ENCODE results near the gene PTPN12.

Gene PTPN12

GRCh38 chr7:77553123-77553522, 16.0 kb downstream of the PTPN12 start:
- Histone ChIP-seq H3K79me2 (ENCODE audit: control insufficient read depth, insufficient read depth, low read length, unreplicated experiment) (peaks cover 97% of the 10 kb centered on the region), H3K27ac (ENCODE audit: low read depth, low read length) (peak overlapping the region; percentile 9; the same call in 1 of the 2 replicates), H2AFZ (ENCODE audit: low read length, unreplicated experiment) (no peak overlapping the region), H3K36me3 (ENCODE audit: insufficient read depth, low read length) (0 out of 2 replicates have a peak, but pooled peaks cover 5% of the 10 kb centered on the region), H3K27me3 (ENCODE audit: insufficient read depth, low read length) (no peaks in the 10 kb centered on the region), H3K4me1 (ENCODE audit: control insufficient read depth, insufficient read depth, low read length, unreplicated experiment) (peaks cover 40% of the 10 kb centered on the region), H3K4me3 (ENCODE audit: low read depth, low read length) (no peak overlapping the region)

GRCh38 chr7:77558284-77558967, 21.3 kb downstream of the PTPN12 start:
- peaks cover 95% of the 10 kb centered on the region for H3K79me2 ChIP-seq (ENCODE audit: control insufficient read depth, insufficient read depth, low read length, unreplicated experiment)
- no peaks in the 10 kb centered on the region for H3K36me3 ChIP-seq (ENCODE audit: insufficient read depth, low read length)
- H3K4me1 ChIP-seq (ENCODE audit: control insufficient read depth, insufficient read depth, low read length, unreplicated experiment), result peaks cover 8% of the 10 kb centered on the region
- H3K4me3 ChIP-seq (ENCODE audit: low read depth, low read length), result no peak overlapping the region
- H3K27me3 ChIP-seq (ENCODE audit: insufficient read depth, low read length), result no peaks in the 10 kb centered on the region
- H3K27ac ChIP-seq (ENCODE audit: low read depth, low read length), result no peak overlapping the region
- no peak overlapping the region for H2AFZ ChIP-seq (ENCODE audit: low read length, unreplicated experiment)

GRCh38 chr7:77561352-77561751, 24.3 kb downstream of the PTPN12 start:
- Histone ChIP-seq H3K4me1 (ENCODE audit: control insufficient read depth, insufficient read depth, low read length, unreplicated experiment) (peaks cover 18% of the 10 kb centered on the region), H2AFZ (ENCODE audit: low read length, unreplicated experiment) (no peak overlapping the region), H3K79me2 (ENCODE audit: control insufficient read depth, insufficient read depth, low read length, unreplicated experiment) (peaks cover 93% of the 10 kb centered on the region), H3K4me3 (ENCODE audit: low read depth, low read length) (no peak overlapping the region), H3K27me3 (ENCODE audit: insufficient read depth, low read length) (no peaks in the 10 kb centered on the region), H3K36me3 (ENCODE audit: insufficient read depth, low read length) (no peaks in the 10 kb centered on the region), H3K27ac (ENCODE audit: low read depth, low read length) (no peak overlapping the region)

- Histone ChIP-seq H3K4me1 (ENCODE audit: control insufficient read depth, insufficient read depth, low read length, unreplicated experiment) (peaks cover 19% of the 10 kb centered on the region), H3K79me2 (ENCODE audit: control insufficient read depth, insufficient read depth, low read length, unreplicated experiment) (peaks cover 94% of the 10 kb centered on the region), H2AFZ (ENCODE audit: low read length, unreplicated experiment) (no peak overlapping the region), H3K27me3 (ENCODE audit: insufficient read depth, low read length) (no peaks in the 10 kb centered on the region), H3K4me3 (ENCODE audit: low read depth, low read length) (no peak overlapping the region), H3K36me3 (ENCODE audit: insufficient read depth, low read length) (no peaks in the 10 kb centered on the region), H3K27ac (ENCODE audit: low read depth, low read length) (no peak overlapping the region)
Observed at GRCh38 chr7:77563275-77563674, 26.2 kb downstream of the PTPN12 start.

- peak overlapping the region; percentile 40 for H3K27ac ChIP-seq (ENCODE audit: low read depth, low read length)
- H3K4me3 ChIP-seq (ENCODE audit: low read depth, low read length), result no peak overlapping the region
- H3K36me3 ChIP-seq (ENCODE audit: insufficient read depth, low read length), result peaks cover 2% of the 10 kb centered on the region; the same call in 1 of the 2 replicates
- no peaks in the 10 kb centered on the region for H3K27me3 ChIP-seq (ENCODE audit: insufficient read depth, low read length)
- H3K79me2 ChIP-seq (ENCODE audit: control insufficient read depth, insufficient read depth, low read length, unreplicated experiment), result peaks cover 92% of the 10 kb centered on the region
- no peak overlapping the region for H2AFZ ChIP-seq (ENCODE audit: low read length, unreplicated experiment)
- H3K4me1 ChIP-seq (ENCODE audit: control insufficient read depth, insufficient read depth, low read length, unreplicated experiment), result peaks cover 35% of the 10 kb centered on the region
Observed at GRCh38 chr7:77565917-77566316, 28.8 kb downstream of the PTPN12 start.

- Histone ChIP-seq H3K36me3 (ENCODE audit: insufficient read depth, low read length) (peaks cover 7% of the 10 kb centered on the region), H3K27ac (ENCODE audit: low read depth, low read length) (peak overlapping the region; percentile 40; the same call in 1 of the 2 replicates), H2AFZ (ENCODE audit: low read length, unreplicated experiment) (no peak overlapping the region), H3K79me2 (ENCODE audit: control insufficient read depth, insufficient read depth, low read length, unreplicated experiment) (peaks cover 92% of the 10 kb centered on the region), H3K27me3 (ENCODE audit: insufficient read depth, low read length) (no peaks in the 10 kb centered on the region), H3K4me1 (ENCODE audit: control insufficient read depth, insufficient read depth, low read length, unreplicated experiment) (peaks cover 39% of the 10 kb centered on the region), H3K4me3 (ENCODE audit: low read depth, low read length) (no peak overlapping the region)
Observed at GRCh38 chr7:77566421-77566820, 29.3 kb downstream of the PTPN12 start.

GRCh38 chr7:77569514-77570232, 32.6 kb downstream of the PTPN12 start:
- Histone ChIP-seq H3K36me3 (ENCODE audit: insufficient read depth, low read length) (peaks cover 23% of the 10 kb centered on the region), H3K4me1 (ENCODE audit: control insufficient read depth, insufficient read depth, low read length, unreplicated experiment) (peaks cover 33% of the 10 kb centered on the region), H3K79me2 (ENCODE audit: control insufficient read depth, insufficient read depth, low read length, unreplicated experiment) (peaks cover 95% of the 10 kb centered on the region), H2AFZ (ENCODE audit: low read length, unreplicated experiment) (no peak overlapping the region), H3K4me3 (ENCODE audit: low read depth, low read length) (no peak overlapping the region), H3K27ac (ENCODE audit: low read depth, low read length) (peak overlapping the region; percentile 61), H3K27me3 (ENCODE audit: insufficient read depth, low read length) (no peaks in the 10 kb centered on the region)

- H3K27ac ChIP-seq (ENCODE audit: low read depth, low read length), result peak overlapping the region; percentile 61
- peaks cover 91% of the 10 kb centered on the region for H3K79me2 ChIP-seq (ENCODE audit: control insufficient read depth, insufficient read depth, low read length, unreplicated experiment)
- H3K4me1 ChIP-seq (ENCODE audit: control insufficient read depth, insufficient read depth, low read length, unreplicated experiment), result peaks cover 29% of the 10 kb centered on the region
- no peak overlapping the region for H3K4me3 ChIP-seq (ENCODE audit: low read depth, low read length)
- no peaks in the 10 kb centered on the region for H3K27me3 ChIP-seq (ENCODE audit: insufficient read depth, low read length)
- peaks cover 23% of the 10 kb centered on the region for H3K36me3 ChIP-seq (ENCODE audit: insufficient read depth, low read length)
- no peak overlapping the region for H2AFZ ChIP-seq (ENCODE audit: low read length, unreplicated experiment)
Observed at GRCh38 chr7:77570330-77571011, 33.4 kb downstream of the PTPN12 start.

GRCh38 chr7:77571801-77572200, 34.7 kb downstream of the PTPN12 start:
- no peak overlapping the region for H2AFZ ChIP-seq (ENCODE audit: low read length, unreplicated experiment)
- H3K79me2 ChIP-seq (ENCODE audit: control insufficient read depth, insufficient read depth, low read length, unreplicated experiment), result peaks cover 88% of the 10 kb centered on the region
- no peaks in the 10 kb centered on the region for H3K27me3 ChIP-seq (ENCODE audit: insufficient read depth, low read length)
- H3K27ac ChIP-seq (ENCODE audit: low read depth, low read length), result no peak overlapping the region
- H3K4me1 ChIP-seq (ENCODE audit: control insufficient read depth, insufficient read depth, low read length, unreplicated experiment), result peaks cover 20% of the 10 kb centered on the region
- H3K4me3 ChIP-seq (ENCODE audit: low read depth, low read length), result no peak overlapping the region
- peaks cover 23% of the 10 kb centered on the region for H3K36me3 ChIP-seq (ENCODE audit: insufficient read depth, low read length)

- no peak overlapping the region for H2AFZ ChIP-seq (ENCODE audit: low read length, unreplicated experiment)
- peaks cover 29% of the 10 kb centered on the region for H3K36me3 ChIP-seq (ENCODE audit: insufficient read depth, low read length)
- H3K27me3 ChIP-seq (ENCODE audit: insufficient read depth, low read length), result no peaks in the 10 kb centered on the region
- H3K4me1 ChIP-seq (ENCODE audit: control insufficient read depth, insufficient read depth, low read length, unreplicated experiment), result peaks cover 15% of the 10 kb centered on the region
- H3K4me3 ChIP-seq (ENCODE audit: low read depth, low read length), result no peak overlapping the region
- H3K79me2 ChIP-seq (ENCODE audit: control insufficient read depth, insufficient read depth, low read length, unreplicated experiment), result peaks cover 82% of the 10 kb centered on the region
- H3K27ac ChIP-seq (ENCODE audit: low read depth, low read length), result no peak overlapping the region
Observed at GRCh38 chr7:77575187-77575586, 38.1 kb downstream of the PTPN12 start.

Measured in ACC112 (cell line).